Mesendoderm (in vitro differentiated cells): ENCODE measurements around the gene POLD4.

Source experiments
- DNase-seq: peaks from one replicate; pipeline ENCODE4 v3.0.0; 2013
- H2AK5ac ChIP-seq: 2 replicates; pipeline ENCODE4 v1.6.1; 2013; ENCODE audit warnings: low read length, inconsistent platforms
- H2BK120ac ChIP-seq: 2 replicates; pipeline ENCODE4 v1.6.1; 2013; ENCODE audit warnings: low read depth, mild to moderate bottlenecking, low read length, moderate library complexity, mixed read lengths
- H2BK15ac ChIP-seq: replicated peaks from 2 replicates; pipeline ENCODE4 v1.6.1; 2013; ENCODE audit warnings: low read depth, mild to moderate bottlenecking, moderate library complexity
- H2BK5ac ChIP-seq: 2 replicates; pipeline ENCODE4 v1.6.1; 2013; ENCODE audit warnings: low read length, inconsistent platforms
- H3K18ac ChIP-seq: 2 replicates; pipeline ENCODE4 v1.6.1; 2013; ENCODE audit warnings: mild to moderate bottlenecking, low read length, mixed read lengths
- H3K23ac ChIP-seq: one replicate; pipeline ENCODE4 v1.6.1; 2013; ENCODE audit warnings: low read length
- H3K27ac ChIP-seq: 2 replicates; pipeline ENCODE4 v1.5.1; 2013; ENCODE audit warnings: low read depth, mild to moderate bottlenecking, inconsistent platforms, low read length, moderate library complexity
- H3K27me3 ChIP-seq: 2 replicates; pipeline ENCODE4 v1.6.1; 2013; ENCODE audit warnings: low read length, control low read depth, mild to moderate bottlenecking, inconsistent platforms; ENCODE audit not compliant: insufficient read depth, poor library complexity
- H3K36me3 ChIP-seq: 2 replicates; pipeline ENCODE4 v1.6.1; 2013; ENCODE audit warnings: low read length, inconsistent platforms; ENCODE audit not compliant: control insufficient read depth, insufficient read depth
- H3K4ac ChIP-seq: one replicate; pipeline ENCODE4 v1.6.1; 2013; ENCODE audit warnings: low read depth, mild to moderate bottlenecking, low read length, moderate library complexity
- H3K4me1 ChIP-seq: 2 replicates; pipeline ENCODE4 v1.6.1; 2013; ENCODE audit warnings: low read depth, low read length, inconsistent platforms; ENCODE audit not compliant: control insufficient read depth
- H3K4me2 ChIP-seq: 2 replicates; pipeline ENCODE4 v1.6.1; 2013; ENCODE audit warnings: low read length
- H3K4me3 ChIP-seq: 2 replicates; pipeline ENCODE4 v1.5.1; 2013; ENCODE audit warnings: mild to moderate bottlenecking, low read length
- H3K56ac ChIP-seq: one replicate; pipeline ENCODE4 v1.6.1; 2013; ENCODE audit warnings: low read length
- H3K79me1 ChIP-seq: 2 replicates; pipeline ENCODE4 v1.6.1; 2013; ENCODE audit warnings: low read length, inconsistent platforms
- H3K79me2 ChIP-seq: 2 replicates; pipeline ENCODE4 v1.6.1; 2013; ENCODE audit warnings: mild to moderate bottlenecking, low read length; ENCODE audit not compliant: control insufficient read depth, insufficient read depth
- H3K9ac ChIP-seq: 2 replicates; pipeline ENCODE4 v1.6.1; 2013; ENCODE audit warnings: low read length, inconsistent platforms
- H4K5ac ChIP-seq: one replicate; pipeline ENCODE4 v1.6.1; 2013; ENCODE audit warnings: low read length
- H4K8ac ChIP-seq: one replicate; pipeline ENCODE4 v1.6.1; 2013; ENCODE audit warnings: low read depth, mild to moderate bottlenecking, control low read depth, low read length, moderate library complexity
- WGBS: extraction: QIAGEN DNeasy Blood & Tissue Kit; methylation state at CpG from one replicate; pipeline ENCODE4 v1.1.7; 2013; ENCODE audit warnings: low lambda C conversion rate, missing lambda C conversion rate; ENCODE audit not compliant: insufficient coverage; ENCODE audit errors: extremely low coverage; 5-methylcytosine and 5-hydroxymethylcytosine counted together

The POLD4 gene

DNA sequence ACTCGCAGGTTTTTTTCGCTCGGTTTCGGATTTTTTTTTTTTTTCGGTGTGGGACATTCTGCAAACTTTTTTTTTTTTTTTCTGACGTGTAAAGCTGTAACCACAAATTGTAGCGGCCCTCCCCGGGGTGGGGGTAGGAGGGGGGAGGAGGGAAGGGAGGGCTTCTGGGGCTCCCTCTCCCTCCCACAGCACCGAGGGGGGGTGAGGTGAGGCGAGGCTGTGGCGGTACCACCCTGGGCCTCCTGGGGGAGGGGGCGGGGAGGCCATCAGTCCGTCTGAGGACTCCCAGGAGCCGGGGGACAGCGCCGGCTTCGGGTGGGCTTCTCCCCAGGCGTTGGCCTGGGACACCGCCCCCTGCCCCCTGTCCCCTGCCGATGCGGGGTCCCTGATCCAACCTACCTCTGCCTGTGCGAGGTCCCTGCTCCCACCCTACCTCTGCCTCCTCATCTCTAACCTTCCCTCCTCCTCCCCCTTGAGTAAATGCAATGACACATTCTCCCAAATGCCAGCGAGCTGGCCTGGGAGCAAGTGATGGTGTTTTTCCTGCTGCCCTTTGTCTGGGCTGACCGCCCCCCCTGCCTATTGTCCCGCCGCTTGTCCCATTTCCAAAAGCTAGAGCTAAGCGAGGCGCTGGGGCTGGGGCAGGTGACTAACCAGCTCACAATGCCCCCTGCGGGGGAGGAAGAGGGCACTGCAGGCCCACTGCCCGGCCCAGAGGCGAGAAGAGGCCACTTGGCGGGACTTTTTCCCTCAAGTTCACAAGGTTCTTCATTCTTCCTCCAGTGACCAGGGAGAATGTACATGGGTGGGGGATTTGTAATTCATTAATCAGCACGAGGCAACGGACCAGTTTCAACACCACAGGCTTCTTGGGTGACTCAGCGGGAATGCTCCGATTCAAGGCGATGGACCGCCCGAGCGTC, 20.6 kb upstream of the POLD4 start:
- Histone ChIP-seq H2BK120ac (peak overlapping the region; percentile 82), H3K27me3 (no peaks in the 10 kb centered on the region), H3K18ac (peak overlapping the region; percentile 97), H4K5ac (no peak overlapping the region), H4K8ac (no peak overlapping the region), H2BK15ac (no peak overlapping the region), H3K4me3 (peak overlapping the region; percentile 40), H3K4me1 (peaks cover 19% of the 10 kb centered on the region), H3K4me2 (peak overlapping the region; percentile 47), H3K27ac (peak overlapping the region; percentile 94), H3K56ac (peak overlapping the region; percentile 91), H3K4ac (peak overlapping the region; percentile 98), H3K79me2 (no peaks in the 10 kb centered on the region), H3K79me1 (no peaks in the 10 kb centered on the region), H2BK5ac (peak overlapping the region; percentile 27), H3K36me3 (no peaks in the 10 kb centered on the region), H3K9ac (peak overlapping the region; percentile 89), H3K23ac (no peak overlapping the region), H2AK5ac (no peak overlapping the region)
- DNase-seq, result peak; percentile 97
- WGBS, result no CpG with 5 or more reads among the region's 40 CpGs

DNA sequence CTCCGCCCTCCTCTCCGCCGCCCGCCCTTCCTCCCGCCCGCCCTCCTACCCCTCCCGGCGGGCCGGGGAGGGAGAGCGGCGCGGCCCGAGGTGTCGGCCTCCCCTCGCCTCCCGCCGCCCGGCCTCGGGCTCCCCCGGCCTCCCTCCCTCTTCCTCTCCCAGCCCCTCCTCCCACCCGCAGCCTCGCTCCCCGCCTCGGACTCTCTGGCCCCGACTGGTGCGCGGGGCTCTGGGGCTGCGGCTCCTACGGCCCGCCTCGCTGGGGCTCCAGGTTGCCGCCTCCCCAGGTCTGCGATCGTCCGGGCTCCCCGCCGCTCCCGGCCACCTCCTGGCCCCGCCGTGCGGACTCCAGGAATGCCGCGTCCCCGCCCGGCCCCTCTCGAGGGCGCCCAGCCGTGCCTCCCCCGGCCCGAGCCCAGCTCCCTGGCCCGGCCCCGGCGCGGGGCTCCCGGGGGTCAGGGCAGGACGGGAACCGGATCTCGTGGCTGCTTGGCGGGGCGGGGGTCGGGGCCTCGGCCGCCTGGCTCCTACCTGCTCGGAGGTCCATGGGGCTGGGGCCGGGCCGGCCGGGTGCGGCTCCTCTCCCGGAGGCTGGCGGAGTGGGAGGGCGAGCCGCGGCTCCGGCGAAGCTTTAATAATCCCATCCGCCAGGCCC, 19.8 kb upstream of the POLD4 start, which contains the start of gene CLCF1:
TSS of gene CLCF1 (minus strand) at position 606 of the 655 bp plus-strand sequence. CDS start at position 547, 59 bp downstream.
- peak within 1 kb of the TSS; percentile 91 for H3K56ac ChIP-seq
- no peaks in the 10 kb centered on the region for H3K79me2 ChIP-seq
- H4K5ac ChIP-seq, result no peak within 1 kb of the TSS
- peak within 1 kb of the TSS; percentile 43 for H3K4me3 ChIP-seq
- peak within 1 kb of the TSS; percentile 89 for H3K9ac ChIP-seq
- H2BK5ac ChIP-seq, result peak within 1 kb of the TSS; percentile 27
- DNase-seq, result peak; percentile 77
- H2BK120ac ChIP-seq, result peak within 1 kb of the TSS; percentile 82
- H3K23ac ChIP-seq, result no peak within 1 kb of the TSS
- no peaks in the 10 kb centered on the region for H3K27me3 ChIP-seq
- no peaks in the 10 kb centered on the region for H3K36me3 ChIP-seq
- peak within 1 kb of the TSS; percentile 47 for H3K4me2 ChIP-seq
- H3K4me1 ChIP-seq, result peaks cover 19% of the 10 kb centered on the region
- H3K27ac ChIP-seq, result peak within 1 kb of the TSS; percentile 94
- no peak within 1 kb of the TSS for H2BK15ac ChIP-seq
- no peaks in the 10 kb centered on the region for H3K79me1 ChIP-seq
- peak within 1 kb of the TSS; percentile 98 for H3K4ac ChIP-seq
- peak within 1 kb of the TSS; percentile 41 for H2AK5ac ChIP-seq
- peak within 1 kb of the TSS; percentile 69 for H4K8ac ChIP-seq
- no CpG with 5 or more reads among the region's 76 CpGs for WGBS
- peak within 1 kb of the TSS; percentile 97 for H3K18ac ChIP-seq

DNA sequence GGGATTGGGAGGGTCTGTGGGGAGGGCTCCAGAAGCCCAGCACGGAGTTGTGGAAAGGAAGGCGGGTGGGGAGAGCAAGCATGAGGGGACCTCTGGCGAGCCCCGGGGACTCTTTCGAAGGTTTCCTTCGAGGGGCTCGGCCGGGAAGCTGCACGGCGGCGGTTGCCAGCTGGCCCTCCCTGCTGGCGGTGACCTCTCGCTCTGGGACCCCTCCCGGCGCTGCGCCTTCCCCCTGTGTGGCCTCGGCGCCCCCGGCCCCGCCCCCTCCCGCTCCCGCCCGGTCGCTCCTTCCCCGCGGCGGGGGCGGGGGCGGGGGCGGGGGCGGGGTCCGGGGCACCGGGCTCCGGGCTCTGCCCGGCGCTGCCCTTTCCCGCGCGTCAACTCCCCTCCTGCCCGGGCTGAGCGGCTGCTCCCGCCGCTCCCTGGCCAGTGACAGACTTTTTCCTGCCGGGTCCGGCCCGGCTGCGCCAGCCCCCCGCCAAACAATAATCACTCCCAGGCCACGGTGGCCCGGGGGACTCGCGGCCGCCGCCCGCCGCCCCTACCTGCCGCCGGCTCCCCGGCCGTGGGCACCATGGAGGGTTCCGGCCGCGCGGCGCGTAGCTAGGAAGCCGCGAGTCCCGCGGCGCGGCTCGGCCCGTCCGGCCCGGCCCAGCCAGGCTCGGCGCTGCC, 19.1 kb upstream of the POLD4 start:
- H2BK5ac ChIP-seq, result no peak overlapping the region
- H3K18ac ChIP-seq, result peak overlapping the region; percentile 97
- H3K79me1 ChIP-seq, result no peaks in the 10 kb centered on the region
- peak overlapping the region; percentile 98 for H3K4ac ChIP-seq
- H3K9ac ChIP-seq, result peak overlapping the region; percentile 89
- peaks cover 19% of the 10 kb centered on the region for H3K4me1 ChIP-seq
- peak overlapping the region; percentile 43 for H3K4me3 ChIP-seq
- H4K5ac ChIP-seq, result no peak overlapping the region
- H3K27ac ChIP-seq, result peak overlapping the region; percentile 94
- H3K56ac ChIP-seq, result peak overlapping the region; percentile 91
- H2BK15ac ChIP-seq, result no peak overlapping the region
- H3K27me3 ChIP-seq, result no peaks in the 10 kb centered on the region
- no peaks in the 10 kb centered on the region for H3K36me3 ChIP-seq
- H2AK5ac ChIP-seq, result no peak overlapping the region
- H3K79me2 ChIP-seq, result no peaks in the 10 kb centered on the region
- peak overlapping the region; percentile 69 for H4K8ac ChIP-seq
- H3K23ac ChIP-seq, result no peak overlapping the region
- no CpG with 5 or more reads among the region's 78 CpGs for WGBS
- no peak for DNase-seq
- H3K4me2 ChIP-seq, result peak overlapping the region; percentile 87
- no peak overlapping the region for H2BK120ac ChIP-seq

DNA sequence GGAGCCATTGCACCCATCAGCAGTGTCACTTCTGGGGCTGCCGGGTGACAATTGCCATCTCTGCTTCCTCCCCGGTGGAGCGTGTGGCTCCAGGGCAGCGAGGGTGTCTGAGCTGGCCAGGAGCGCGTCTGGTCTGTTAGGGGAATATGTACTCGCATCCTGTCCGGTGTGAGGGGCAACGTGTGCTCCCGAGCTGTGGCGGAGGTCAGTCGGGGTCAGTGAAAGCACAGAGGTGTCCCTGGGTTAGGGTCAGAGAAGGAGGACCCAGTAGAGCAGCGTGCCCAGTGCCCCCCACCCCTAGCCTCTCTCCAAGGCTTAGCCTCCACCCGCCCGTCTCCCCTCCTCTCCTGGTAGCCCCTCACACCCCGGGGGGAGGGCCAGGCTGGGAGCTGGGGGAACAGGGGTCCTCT, 18.6 kb upstream of the POLD4 start:
- Histone ChIP-seq H3K27me3 (no peaks in the 10 kb centered on the region), H4K5ac (no peak overlapping the region), H2BK15ac (no peak overlapping the region), H3K36me3 (no peaks in the 10 kb centered on the region), H3K4me2 (peak overlapping the region; percentile 87), H3K18ac (peak overlapping the region; percentile 77), H3K79me2 (no peaks in the 10 kb centered on the region), H3K4me1 (peaks cover 19% of the 10 kb centered on the region), H3K23ac (peak overlapping the region; percentile 48), H3K27ac (peak overlapping the region; percentile 0), H2BK120ac (no peak overlapping the region), H2BK5ac (no peak overlapping the region), H3K4me3 (peak overlapping the region; percentile 19), H3K79me1 (no peaks in the 10 kb centered on the region), H3K56ac (peak overlapping the region; percentile 81), H3K4ac (peak overlapping the region; percentile 65), H2AK5ac (peak overlapping the region; percentile 35), H4K8ac (no peak overlapping the region), H3K9ac (peak overlapping the region; percentile 57)
- DNase-seq, result no peak
- WGBS, result no CpG with 5 or more reads among the region's 16 CpGs

DNA sequence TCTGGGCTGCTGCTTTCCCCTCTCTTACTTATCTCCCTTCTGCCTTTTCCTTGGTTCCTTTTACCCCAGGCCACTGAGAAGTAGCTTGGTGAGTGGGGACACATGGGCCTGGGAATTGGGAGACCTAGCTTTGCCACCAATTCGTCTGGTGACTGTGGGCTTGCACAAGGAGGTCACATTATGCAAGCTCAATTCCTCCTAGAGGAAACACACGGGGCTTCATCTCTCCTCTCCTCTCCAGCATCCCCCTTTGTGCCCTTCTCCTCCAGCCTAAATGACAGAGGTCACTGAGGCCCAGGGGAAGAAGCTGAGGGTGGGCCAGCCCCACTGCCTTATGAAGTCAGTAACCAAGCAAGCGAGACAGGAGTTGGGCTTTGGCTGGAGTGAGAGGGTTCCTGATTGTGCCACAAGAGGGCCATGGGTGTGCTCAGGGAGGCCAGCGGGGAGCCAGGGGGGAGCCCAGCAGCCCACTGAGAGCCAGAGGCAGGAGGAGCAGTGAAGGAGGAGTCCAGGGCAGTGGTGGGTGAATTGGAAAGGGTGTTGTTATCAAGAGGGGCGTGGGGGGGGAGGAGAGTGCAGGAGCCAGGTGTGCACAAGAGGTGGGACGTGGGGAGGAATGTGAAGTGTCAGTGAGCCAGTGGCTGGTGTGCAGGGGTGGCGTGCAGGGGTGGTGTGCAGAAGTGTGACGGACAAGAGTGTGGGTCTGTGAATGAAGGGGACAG, 18.0 kb upstream of the POLD4 start:
- H4K8ac ChIP-seq, result no peak overlapping the region
- H3K18ac ChIP-seq, result no peak overlapping the region
- H2AK5ac ChIP-seq, result no peak overlapping the region
- peak overlapping the region; percentile 57 for H3K9ac ChIP-seq
- H2BK15ac ChIP-seq, result no peak overlapping the region
- peak overlapping the region; percentile 87 for H3K4me2 ChIP-seq
- H4K5ac ChIP-seq, result no peak overlapping the region
- WGBS, result no CpG with 5 or more reads among the region's 8 CpGs
- H3K4ac ChIP-seq, result no peak overlapping the region
- no peak overlapping the region for H2BK120ac ChIP-seq
- H3K79me1 ChIP-seq, result no peaks in the 10 kb centered on the region
- DNase-seq, result peak; percentile 80
- H3K23ac ChIP-seq, result peak overlapping the region; percentile 48
- H3K79me2 ChIP-seq, result no peaks in the 10 kb centered on the region
- no peak overlapping the region for H3K4me3 ChIP-seq
- peak overlapping the region; percentile 81 for H3K56ac ChIP-seq
- H3K36me3 ChIP-seq, result no peaks in the 10 kb centered on the region
- H3K27me3 ChIP-seq, result no peaks in the 10 kb centered on the region
- H3K4me1 ChIP-seq, result peaks cover 18% of the 10 kb centered on the region
- no peak overlapping the region for H3K27ac ChIP-seq
- no peak overlapping the region for H2BK5ac ChIP-seq
